Calu3 (cell line): ENCODE measurements around the gene MAP2. TPM values are rescaled to one million over a fixed set of nuclear protein-coding genes. Genes with fewer than 3 reads are reported as not detected.

ENCODE experiments used
- BruUV-seq: library from RNA; stranded (reverse); fragments of 400-500 nt; replicated peaks from 2 replicates; lab custom pipeline; 2021; lab: Mats Ljungman, UMichigan
- CTCF ChIA-PET: fragments of 300-600 bp; sonication (Branson Sonifier 250); formaldehyde crosslinking; loops from one replicate; lab custom pipeline; 2022; ENCODE audit warnings: antibody characterized with exemption; lab: Charles Lee
- DNase-seq: peaks from one replicate; pipeline ENCODE4 v3.0.0; 2022
- H3K27ac Mint-ChIP-seq: one replicate; pipeline ENCODE4 v1.8.0; 2022; ENCODE audit warnings: mixed read lengths; ENCODE audit not compliant: unreplicated experiment
- H3K27me3 Mint-ChIP-seq: one replicate; pipeline ENCODE4 v1.8.0; 2022; ENCODE audit warnings: mixed read lengths; ENCODE audit not compliant: unreplicated experiment
- H3K36me3 Mint-ChIP-seq: one replicate; pipeline ENCODE4 v1.8.0; 2022; ENCODE audit warnings: mild to moderate bottlenecking, moderate library complexity, mixed read lengths; ENCODE audit not compliant: insufficient read depth, unreplicated experiment
- H3K4me1 Mint-ChIP-seq: one replicate; pipeline ENCODE4 v1.8.0; 2022; ENCODE audit warnings: mild to moderate bottlenecking, low read depth, mixed read lengths; ENCODE audit not compliant: unreplicated experiment
- H3K4me3 Mint-ChIP-seq: one replicate; pipeline ENCODE4 v1.8.0; 2022; ENCODE audit warnings: mild to moderate bottlenecking, low read depth, moderate library complexity, mixed read lengths; ENCODE audit not compliant: unreplicated experiment
- H3K9me3 Mint-ChIP-seq: one replicate; pipeline ENCODE4 v1.8.0; 2022; ENCODE audit warnings: low read depth, mixed read lengths; ENCODE audit not compliant: unreplicated experiment
- CTCF ChIP-seq: fragments of 200-600 bp; IDR thresholded peaks from one replicate; pipeline ENCODE4 v1.8.0; 2022; ENCODE audit warnings: antibody characterized with exemption; ENCODE audit not compliant: unreplicated experiment
- intact Hi-C: fragments of 100-400 bp; cut with micrococcal nuclease; formaldehyde crosslinking; loops from one replicate; pipeline ENCODE4 v1.10.0; 2022; ENCODE audit not compliant: unreplicated experiment
- total RNA-seq: library from RNA; stranded (reverse); gene quantifications from 2 replicates; pipeline ENCODE4 v1.2.3, GENCODE V29; 2022

The MAP2 gene
- total RNA-seq, 1 experiment from 2014 or later = 11.2 TPM

DNA sequence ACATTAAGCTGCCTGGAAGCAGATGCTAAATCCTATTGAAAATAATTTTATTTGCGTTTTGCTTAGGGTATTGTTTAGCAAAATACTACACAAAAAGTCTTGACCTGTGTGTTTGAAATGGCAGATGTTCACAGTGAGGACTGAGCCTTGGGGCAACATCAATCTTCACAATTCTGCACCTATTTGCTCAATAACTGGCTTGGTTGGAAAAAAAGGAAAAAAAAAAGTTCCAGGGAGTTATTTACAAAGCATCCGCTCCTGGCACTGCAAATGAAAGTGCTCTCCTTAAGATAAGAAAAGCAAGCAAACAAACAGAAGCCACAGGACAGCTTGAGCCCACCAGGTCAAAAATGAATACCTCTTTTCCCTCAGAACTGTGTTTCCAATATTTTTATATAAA, 77.7 kb downstream of the MAP2 start:
- H3K27ac Mint-ChIP-seq = peak overlapping the region; percentile 27
- intact Hi-C loops = no loop called here
- TF ChIP-seq CTCF = no peak
- no peaks in the 10 kb centered on the region for H3K27me3 Mint-ChIP-seq
- BruUV-seq = no TSS peak
- CTCF ChIA-PET = no interaction called here
- DNase-seq = no peak
- peaks cover 5% of the 10 kb centered on the region for H3K9me3 Mint-ChIP-seq
- H3K4me1 Mint-ChIP-seq = peaks cover 7% of the 10 kb centered on the region
- no peak overlapping the region for H3K4me3 Mint-ChIP-seq
- H3K36me3 Mint-ChIP-seq = no peaks in the 10 kb centered on the region

GRCh38 chr2:209505410-209505809, 81.6 kb downstream of the MAP2 start:
- intact Hi-C loops = no loop called here
- TF ChIP-seq CTCF = no peak
- Mint-ChIP-seq H3K36me3 (no peaks in the 10 kb centered on the region), H3K4me1 (peaks cover 13% of the 10 kb centered on the region), H3K27me3 (no peaks in the 10 kb centered on the region), H3K4me3 (no peak overlapping the region), H3K27ac (no peak overlapping the region), H3K9me3 (peaks cover under 1% of the 10 kb centered on the region)
- no TSS peak for BruUV-seq
- DNase-seq = no peak
- CTCF ChIA-PET = no interaction called here

- no peak for TF ChIP-seq CTCF
- H3K4me1 Mint-ChIP-seq = peaks cover 20% of the 10 kb centered on the region
- no peaks in the 10 kb centered on the region for H3K36me3 Mint-ChIP-seq
- no peak overlapping the region for H3K4me3 Mint-ChIP-seq
- CTCF ChIA-PET = interaction anchor here (1.2 kb wide), 1 partner anchor 12 kb away, joined by 4 read pairs; no protein-coding TSS in a partner anchor
- peak overlapping the region; percentile 4 for H3K27ac Mint-ChIP-seq
- no peaks in the 10 kb centered on the region for H3K9me3 Mint-ChIP-seq
- BruUV-seq = no TSS peak
- no peaks in the 10 kb centered on the region for H3K27me3 Mint-ChIP-seq
- intact Hi-C loops = no loop called here
- DNase-seq = no peak
These were observed 84.4 kb downstream of the MAP2 start for GRCh38 chr2:209508255-209508654.

DNA sequence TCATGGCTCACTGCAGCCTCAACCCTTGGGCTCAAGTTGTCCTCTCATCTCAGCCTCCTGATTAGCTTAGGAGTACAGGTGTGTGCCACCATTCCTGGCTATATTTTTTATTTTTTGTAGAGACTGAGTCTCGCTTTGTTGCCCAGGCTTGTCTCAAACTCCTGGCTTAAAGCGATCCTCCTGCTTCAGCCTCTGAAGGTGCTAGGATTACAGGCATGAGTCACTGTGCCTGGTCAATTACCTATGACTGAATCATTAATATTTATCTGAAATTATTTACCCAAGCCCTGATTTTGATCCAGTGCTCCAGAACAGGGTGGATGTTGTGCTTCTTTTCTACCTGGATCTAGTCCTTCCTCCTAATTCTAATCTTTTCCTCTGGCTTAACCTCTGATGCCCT, 87.8 kb downstream of the MAP2 start:
- intact Hi-C loops = no loop called here
- CTCF ChIA-PET = no interaction called here
- peak; percentile 8 for DNase-seq
- Mint-ChIP-seq H3K36me3 (no peaks in the 10 kb centered on the region), H3K9me3 (no peaks in the 10 kb centered on the region), H3K27ac (no peak overlapping the region), H3K4me3 (no peak overlapping the region), H3K4me1 (peaks cover 20% of the 10 kb centered on the region), H3K27me3 (no peaks in the 10 kb centered on the region)
- no TSS peak for BruUV-seq
- TF ChIP-seq CTCF = no peak
